RWPE1 (cell line): ENCODE measurements around the gene NFKB1.

ENCODE experiments used
- CTCF ChIA-PET: fragments of 350-600 bp; sonication (Branson Sonifier 250); formaldehyde crosslinking; extraction: SDS; loops from one replicate; lab custom pipeline; 2021; lab: Yijun Ruan, JAX
- POLR2A ChIA-PET: fragments of 400-600 bp; formaldehyde crosslinking; extraction: SDS; loops from one replicate; lab custom pipeline; 2020; ENCODE audit warnings: antibody characterized with exemption; ENCODE audit not compliant: low non-redundant PET; lab: Yijun Ruan, JAX
- DNase-seq: peaks from one replicate; pipeline ENCODE4 v3.0.0; 2012; ENCODE audit warnings: low spot score
- H3K27ac ChIP-seq: fragments of 450-650 bp; 2 replicates; pipeline ENCODE4 v1.5.1; 2017
- TF ChIP-seq, protein P1 (sequence below): fragments of 450-650 bp; conservative IDR thresholded peaks from 2 replicates; pipeline ENCODE4 v1.5.1; 2017; ENCODE audit warnings: low read depth, mild to moderate bottlenecking

NFKB1 gene

DNA sequence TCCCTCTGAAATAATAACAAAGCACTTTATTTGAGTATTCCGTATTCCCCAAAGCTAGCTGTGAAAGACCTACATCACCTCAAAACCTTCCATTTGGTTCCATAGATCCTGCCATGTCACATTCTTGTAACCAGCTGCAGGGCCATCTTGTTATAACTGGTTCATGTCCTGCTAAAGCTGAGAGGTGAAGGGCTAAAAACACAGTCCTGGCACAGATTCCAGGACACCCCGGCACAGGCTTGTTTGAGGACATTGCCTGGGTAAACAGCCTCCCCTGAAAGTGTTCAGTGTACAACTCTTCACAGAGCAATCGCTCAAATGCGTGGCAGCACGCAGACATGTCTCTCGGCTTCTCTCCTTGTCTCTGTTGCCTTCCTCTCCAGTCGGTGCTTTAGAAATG is 130.5 kb downstream of the NFKB1 start:
- no peak for DNase-seq
- ChIA-PET CTCF (no interaction called here), POLR2A (no interaction called here)
- H3K27ac ChIP-seq: no peak overlapping the region
- TF ChIP-seq, protein P1, sequence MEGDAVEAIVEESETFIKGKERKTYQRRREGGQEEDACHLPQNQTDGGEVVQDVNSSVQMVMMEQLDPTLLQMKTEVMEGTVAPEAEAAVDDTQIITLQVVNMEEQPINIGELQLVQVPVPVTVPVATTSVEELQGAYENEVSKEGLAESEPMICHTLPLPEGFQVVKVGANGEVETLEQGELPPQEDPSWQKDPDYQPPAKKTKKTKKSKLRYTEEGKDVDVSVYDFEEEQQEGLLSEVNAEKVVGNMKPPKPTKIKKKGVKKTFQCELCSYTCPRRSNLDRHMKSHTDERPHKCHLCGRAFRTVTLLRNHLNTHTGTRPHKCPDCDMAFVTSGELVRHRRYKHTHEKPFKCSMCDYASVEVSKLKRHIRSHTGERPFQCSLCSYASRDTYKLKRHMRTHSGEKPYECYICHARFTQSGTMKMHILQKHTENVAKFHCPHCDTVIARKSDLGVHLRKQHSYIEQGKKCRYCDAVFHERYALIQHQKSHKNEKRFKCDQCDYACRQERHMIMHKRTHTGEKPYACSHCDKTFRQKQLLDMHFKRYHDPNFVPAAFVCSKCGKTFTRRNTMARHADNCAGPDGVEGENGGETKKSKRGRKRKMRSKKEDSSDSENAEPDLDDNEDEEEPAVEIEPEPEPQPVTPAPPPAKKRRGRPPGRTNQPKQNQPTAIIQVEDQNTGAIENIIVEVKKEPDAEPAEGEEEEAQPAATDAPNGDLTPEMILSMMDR: no peak

DNA sequence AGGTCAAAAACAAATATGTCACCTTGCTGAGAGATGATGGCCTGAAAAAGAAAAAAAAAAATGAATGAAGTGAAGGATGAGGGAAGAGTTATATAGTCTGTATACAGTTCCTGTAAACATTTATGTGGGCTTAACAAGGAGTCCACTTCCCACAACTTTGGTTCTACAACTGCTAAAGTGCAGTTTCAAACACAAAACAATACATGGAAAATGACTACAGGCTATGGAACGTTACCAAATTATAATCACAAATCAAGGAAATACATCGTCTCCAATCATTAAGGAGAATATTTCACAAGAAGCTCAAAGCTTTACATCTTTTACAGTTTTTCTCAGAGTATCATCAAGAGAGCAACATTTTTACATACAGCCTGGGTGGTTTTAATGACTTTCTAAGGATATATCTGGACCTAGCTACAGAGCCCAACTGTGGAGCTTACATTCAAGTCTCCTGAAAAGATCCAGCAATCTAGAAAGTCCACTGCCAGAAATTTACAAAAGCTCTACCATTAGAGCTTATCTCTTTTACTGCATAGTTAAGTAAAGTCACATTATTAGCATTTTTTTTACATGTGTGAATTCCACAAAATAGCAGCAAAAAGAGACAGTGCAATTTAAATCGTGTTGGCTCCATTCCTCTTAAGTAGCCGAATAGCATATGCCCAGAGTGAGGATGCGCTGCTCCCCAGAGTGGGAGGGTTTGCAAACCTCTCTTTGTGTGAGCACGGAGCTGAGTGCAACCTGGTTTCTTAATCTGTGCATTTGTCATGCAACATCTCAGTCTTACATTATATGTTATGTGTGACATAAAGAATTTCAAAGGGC is 131.3 kb downstream of the NFKB1 start:
- no peak overlapping the region for H3K27ac ChIP-seq
- POLR2A ChIA-PET: no interaction called here
- TF ChIP-seq, protein P1: no peak
- CTCF ChIA-PET: no interaction called here
- DNase-seq: no peak

DNA sequence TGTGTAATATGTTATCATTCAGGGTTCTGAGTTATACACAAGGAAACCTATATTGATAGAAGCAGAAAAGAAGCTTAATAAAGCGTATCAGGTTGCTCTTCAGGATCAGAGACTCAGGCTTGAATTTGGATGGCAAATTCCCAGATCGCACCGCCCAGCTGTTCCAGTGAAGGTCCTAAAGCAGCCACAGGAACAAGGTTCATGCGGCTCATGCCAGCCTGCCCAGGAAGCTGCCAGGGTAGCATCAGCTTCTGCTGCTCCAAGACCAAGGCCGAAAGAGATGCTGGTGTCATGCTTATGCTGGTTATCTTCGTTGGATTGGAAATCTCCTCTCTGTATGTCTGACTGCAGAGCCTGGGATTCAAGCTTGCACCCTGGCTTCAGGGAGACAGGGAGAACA is 131.9 kb downstream of the NFKB1 start:
- TF ChIP-seq, protein P1: no peak
- POLR2A ChIA-PET: no interaction called here
- CTCF ChIA-PET: no interaction called here
- no peak for DNase-seq
- no peak overlapping the region for H3K27ac ChIP-seq

DNA sequence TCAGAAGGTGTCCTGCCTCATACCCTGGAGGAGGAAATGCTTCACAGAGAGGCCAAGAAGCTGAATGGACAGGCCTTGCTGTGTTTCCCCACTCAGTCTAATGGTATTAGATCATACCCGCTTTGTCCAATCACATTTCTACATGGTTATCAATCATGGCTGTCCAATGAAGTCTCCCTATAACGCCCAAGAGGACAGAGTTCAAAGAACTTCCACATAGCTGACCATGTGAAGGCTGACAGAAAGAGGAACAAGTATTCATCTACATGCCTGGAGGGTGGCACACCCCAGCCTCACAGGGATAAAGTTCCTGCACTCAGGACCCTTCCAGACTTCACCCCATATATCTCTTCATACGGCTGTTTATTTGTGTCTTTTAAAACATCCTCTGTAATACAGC is 136.2 kb downstream of the NFKB1 start:
- ChIA-PET CTCF (interaction anchor here (0.5 kb wide), 1 partner anchor 177 kb away, joined by 3 read pairs; no protein-coding TSS in a partner anchor), POLR2A (no interaction called here)
- no peak for DNase-seq
- no peak overlapping the region for H3K27ac ChIP-seq
- TF ChIP-seq, protein P1: no peak

- POLR2A ChIA-PET: no interaction called here
- no peak overlapping the region for H3K27ac ChIP-seq
- no peak for DNase-seq
- CTCF ChIA-PET: no interaction called here
- TF ChIP-seq, protein P1: no peak
Observed at GRCh38 chr4:102638621-102639020, 137.5 kb downstream of the NFKB1 start.

- no peak overlapping the region for H3K27ac ChIP-seq
- POLR2A ChIA-PET: no interaction called here
- DNase-seq: no peak
- TF ChIP-seq, protein P1: no peak
- CTCF ChIA-PET: no interaction called here
Observed at GRCh38 chr4:102639598-102639997, 138.4 kb downstream of the NFKB1 start.
